ENCODE measurements around the gene TNFRSF17. TPM values are rescaled to one million over a fixed set of nuclear protein-coding genes. Genes with fewer than 3 reads are reported as not detected.
A peak's percentile ranks its signal among the peaks of the same experiment; 100 is the strongest.

Gene TNFRSF17
- total and polyA plus RNA-seq, 5 donors = 0.38 TPM; not detected in 4

DNA sequence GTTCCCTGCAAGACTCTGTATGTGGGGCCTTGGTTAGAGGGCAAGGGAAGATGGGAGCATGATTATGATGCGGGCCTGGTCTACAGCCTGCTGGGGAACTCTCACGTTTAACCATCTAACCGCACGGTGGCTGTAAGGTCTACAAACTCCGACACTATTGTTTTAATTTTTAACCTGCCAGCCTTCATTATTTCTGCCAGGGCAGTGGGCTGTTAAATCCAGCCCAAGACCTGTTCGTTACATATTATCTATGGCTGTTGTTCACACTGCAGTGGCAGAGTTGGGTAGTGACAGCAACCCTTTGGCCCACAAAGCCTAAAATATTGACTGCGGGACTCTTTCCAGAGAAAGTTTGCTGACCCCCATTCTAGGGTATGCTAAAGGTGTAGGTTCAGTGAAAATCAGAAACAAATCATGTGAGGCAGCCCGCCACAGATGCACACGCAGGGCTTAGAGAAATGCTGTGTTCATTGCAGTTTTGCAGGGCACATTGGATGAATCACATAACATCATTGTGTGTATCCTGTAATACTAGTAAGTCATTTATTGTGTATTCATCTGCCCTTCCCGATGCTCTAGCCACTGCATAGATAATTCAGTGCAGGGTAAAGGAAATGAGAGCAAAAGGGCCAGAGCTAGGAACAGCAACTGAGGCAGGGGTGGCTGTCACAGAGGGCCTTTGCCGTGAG lies 25.8 kb downstream of the TNFRSF17 start:
- H3K27me3 ChIP-seq (ENCODE audit: control insufficient read depth, insufficient read depth) = no peaks in the 10 kb centered on the region
- intact Hi-C loops (cut with DNase I) = no loop called here
- no peaks in the 10 kb centered on the region for H3K9me3 ChIP-seq (ENCODE audit: control insufficient read depth, low read length)
- no peak for ATAC-seq
- H3K4me3 ChIP-seq (ENCODE audit: low read length) = no peak overlapping the region
- no peak overlapping the region for H3K27ac ChIP-seq (ENCODE audit: low read length)
- 92% methylated on average over 11 of the region's 11 CpGs for WGBS
- H3K4me1 ChIP-seq (ENCODE audit: control insufficient read depth, insufficient read depth, low read length) = peaks cover 5% of the 10 kb centered on the region
- no peak for DNase-seq

- no peak overlapping the region for H3K4me3 ChIP-seq (ENCODE audit: low read length)
- intact Hi-C loops (cut with DNase I) = no loop called here
- peaks cover 5% of the 10 kb centered on the region for H3K4me1 ChIP-seq (ENCODE audit: control insufficient read depth, insufficient read depth, low read length)
- H3K9me3 ChIP-seq (ENCODE audit: control insufficient read depth, low read length) = no peaks in the 10 kb centered on the region
- WGBS = 88% methylated on average over 3 of the region's 3 CpGs
- H3K27ac ChIP-seq (ENCODE audit: low read length) = no peak overlapping the region
- DNase-seq (no peak), ATAC-seq (no peak)
- H3K27me3 ChIP-seq (ENCODE audit: control insufficient read depth, insufficient read depth) = no peaks in the 10 kb centered on the region
Measured at GRCh38 chr16:11992008-11992584, 27.1 kb downstream of the TNFRSF17 start.

DNA sequence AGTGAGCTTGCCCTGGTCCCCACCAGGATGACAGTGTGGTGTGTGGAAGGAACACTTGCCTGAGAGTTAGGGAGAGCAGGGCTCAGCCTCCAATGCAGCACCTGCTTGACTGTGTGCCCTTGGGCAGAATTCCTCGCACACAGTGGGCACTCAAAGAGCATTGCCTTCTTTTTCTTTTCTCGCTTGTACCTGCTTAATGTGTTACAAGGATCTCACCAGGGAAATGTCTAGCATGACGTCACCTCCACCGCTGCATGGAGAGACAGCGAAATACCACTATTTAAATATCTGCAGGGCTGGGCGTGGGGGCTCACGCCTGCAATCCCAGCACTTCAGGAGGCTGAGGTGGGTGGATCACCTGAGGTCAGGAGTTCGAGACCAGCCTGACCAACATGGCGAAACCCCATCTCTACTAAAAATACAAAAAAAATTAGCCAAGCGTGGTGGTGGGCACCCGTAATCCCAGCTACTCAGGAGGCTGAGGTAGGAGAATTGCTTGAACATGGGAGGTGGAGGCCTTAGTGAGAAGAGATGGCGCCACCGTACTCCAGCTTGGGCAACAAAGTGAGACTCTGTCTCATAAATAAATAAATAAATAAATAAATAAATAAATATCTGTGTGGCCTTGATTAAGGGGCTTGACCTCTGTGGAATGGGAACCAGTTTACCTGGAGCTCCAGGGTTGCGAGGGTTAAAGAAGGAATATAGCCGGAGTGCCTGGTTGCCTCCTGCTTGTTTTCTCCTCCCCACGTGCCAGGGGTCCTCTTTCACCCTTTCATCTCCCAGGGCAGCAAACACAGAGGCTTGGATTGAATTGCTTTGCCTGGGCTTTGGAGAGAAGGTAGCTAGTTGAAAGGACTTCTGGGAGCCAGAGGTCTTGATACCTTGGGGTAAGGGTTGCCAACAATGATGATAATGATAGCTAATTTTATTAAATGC lies 27.8 kb downstream of the TNFRSF17 start:
- ATAC-seq (no peak), DNase-seq (no peak)
- 94% methylated on average over 16 of the region's 16 CpGs for WGBS
- intact Hi-C loops (cut with DNase I) = no loop called here
- Histone ChIP-seq H3K4me1 (ENCODE audit: control insufficient read depth, insufficient read depth, low read length) (peaks cover 5% of the 10 kb centered on the region), H3K27me3 (ENCODE audit: control insufficient read depth, insufficient read depth) (no peaks in the 10 kb centered on the region), H3K27ac (ENCODE audit: low read length) (no peak overlapping the region), H3K9me3 (ENCODE audit: control insufficient read depth, low read length) (no peaks in the 10 kb centered on the region), H3K4me3 (ENCODE audit: low read length) (no peak overlapping the region)

GRCh38 chr16:11994143-11995119 lies 29.4 kb downstream of the TNFRSF17 start:
- peak overlapping the region; percentile 30 for H3K27ac ChIP-seq (ENCODE audit: low read length)
- DNase-seq (peak in 2 of 3 donors; percentile 34 to 62), ATAC-seq (peak; percentile 76 to 87)
- 72% methylated on average over 8 of the region's 8 CpGs for WGBS
- no peaks in the 10 kb centered on the region for H3K27me3 ChIP-seq (ENCODE audit: control insufficient read depth, insufficient read depth)
- H3K9me3 ChIP-seq (ENCODE audit: control insufficient read depth, low read length) = no peaks in the 10 kb centered on the region
- intact Hi-C loops (cut with DNase I) = no loop called here
- no peak overlapping the region for H3K4me3 ChIP-seq (ENCODE audit: low read length)
- H3K4me1 ChIP-seq (ENCODE audit: control insufficient read depth, insufficient read depth, low read length) = peaks cover 5% of the 10 kb centered on the region

GRCh38 chr16:11996433-11997330 lies 31.7 kb downstream of the TNFRSF17 start:
- Histone ChIP-seq H3K9me3 (ENCODE audit: control insufficient read depth, low read length) (no peaks in the 10 kb centered on the region), H3K27me3 (ENCODE audit: control insufficient read depth, insufficient read depth) (no peaks in the 10 kb centered on the region), H3K4me3 (ENCODE audit: low read length) (no peak overlapping the region), H3K4me1 (ENCODE audit: control insufficient read depth, insufficient read depth, low read length) (peaks cover 5% of the 10 kb centered on the region), H3K27ac (ENCODE audit: low read length) (no peak overlapping the region)
- ATAC-seq (no peak), DNase-seq (no peak)
- WGBS = 78% methylated on average over 9 of the region's 9 CpGs
- intact Hi-C loops (cut with DNase I) = no loop called here

DNA sequence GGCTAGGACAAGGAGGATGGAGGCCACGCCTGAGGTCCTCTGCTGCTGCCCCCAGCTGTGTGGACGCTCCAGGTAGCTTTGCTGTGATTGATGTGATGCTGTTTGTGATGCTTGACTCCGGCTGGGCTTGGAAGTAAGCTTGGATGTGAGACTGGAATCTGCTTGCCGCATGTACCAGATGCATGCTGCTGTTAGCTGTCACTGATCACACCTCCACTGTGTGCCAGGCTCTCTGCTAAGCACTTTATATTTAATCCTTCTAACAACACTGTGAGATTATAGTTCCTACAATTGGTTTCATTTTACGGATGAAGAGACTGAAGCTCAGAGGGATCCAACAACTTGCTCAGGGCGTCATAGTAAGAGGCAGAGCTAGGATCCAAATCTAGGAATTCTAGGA lies 35.0 kb downstream of the TNFRSF17 start:
- peak in 1 of 2 donors; percentile 32 for ATAC-seq
- intact Hi-C loops (cut with DNase I) = no loop called here
- no peaks in the 10 kb centered on the region for H3K9me3 ChIP-seq (ENCODE audit: control insufficient read depth, low read length)

GRCh38 chr16:12002447-12003006 lies 37.5 kb downstream of the TNFRSF17 start:
- DNase-seq = peak in 2 of 3 donors; percentile 26 to 51
- ATAC-seq = peak; percentile 60 to 92
- peak overlapping the region; percentile 12 for H3K4me3 ChIP-seq (ENCODE audit: low read length)
- intact Hi-C loops (cut with DNase I) = no loop called here
- no peaks in the 10 kb centered on the region for H3K9me3 ChIP-seq (ENCODE audit: control insufficient read depth, low read length)
- H3K4me1 ChIP-seq (ENCODE audit: control insufficient read depth, insufficient read depth, low read length) = no peaks in the 10 kb centered on the region
- whole genome bisulfite sequencing = 34% methylated on average over 11 of the region's 11 CpGs
- no peak overlapping the region for H3K27ac ChIP-seq (ENCODE audit: low read length)
- no peaks in the 10 kb centered on the region for H3K27me3 ChIP-seq (ENCODE audit: control insufficient read depth, insufficient read depth)

More for the DNA sequence above, 35.0 kb downstream of the TNFRSF17 start:
- DNase-seq = no peak
- H3K4me1 ChIP-seq (ENCODE audit: control insufficient read depth, insufficient read depth, low read length) = no peaks in the 10 kb centered on the region
- no peak overlapping the region for H3K27ac ChIP-seq (ENCODE audit: low read length)
- H3K27me3 ChIP-seq (ENCODE audit: control insufficient read depth, insufficient read depth) = no peaks in the 10 kb centered on the region
- H3K4me3 ChIP-seq (ENCODE audit: low read length) = no peak overlapping the region
- whole genome bisulfite sequencing = 76% methylated on average over 6 of the region's 6 CpGs

DNA sequence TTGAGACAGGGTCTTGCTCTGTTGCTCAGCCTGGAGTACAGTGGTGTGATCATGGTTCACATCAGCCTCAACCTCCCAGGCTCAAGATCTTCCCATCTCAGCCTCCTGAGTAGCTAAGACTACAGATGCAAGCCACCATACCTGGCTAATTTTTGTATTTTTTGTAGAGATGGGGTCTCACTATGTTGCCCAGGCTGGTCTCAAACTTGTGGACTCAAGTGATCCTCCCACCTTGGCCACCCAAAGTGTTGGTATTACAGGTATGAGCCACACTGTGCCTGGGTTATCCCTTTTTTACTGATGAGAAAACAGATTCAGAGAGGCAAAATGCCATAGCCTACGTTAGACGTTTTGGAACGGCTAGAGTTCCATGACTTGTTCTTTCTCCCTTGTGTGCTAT lies 41.6 kb downstream of the TNFRSF17 start:
- no peak for DNase-seq
- no peak for ATAC-seq
- Histone ChIP-seq H3K4me1 (ENCODE audit: control insufficient read depth, insufficient read depth, low read length) (no peaks in the 10 kb centered on the region), H3K4me3 (ENCODE audit: low read length) (no peak overlapping the region), H3K27ac (ENCODE audit: low read length) (no peak overlapping the region), H3K27me3 (ENCODE audit: control insufficient read depth, insufficient read depth) (no peaks in the 10 kb centered on the region), H3K9me3 (ENCODE audit: control insufficient read depth, low read length) (no peaks in the 10 kb centered on the region)
- 91% methylated on average over 3 of the region's 3 CpGs for WGBS
- intact Hi-C loops (cut with DNase I) = no loop called here

- Histone ChIP-seq H3K27me3 (ENCODE audit: control insufficient read depth, insufficient read depth) (no peaks in the 10 kb centered on the region), H3K4me1 (ENCODE audit: control insufficient read depth, insufficient read depth, low read length) (no peaks in the 10 kb centered on the region), H3K27ac (ENCODE audit: low read length) (no peak overlapping the region), H3K9me3 (ENCODE audit: control insufficient read depth, low read length) (no peaks in the 10 kb centered on the region), H3K4me3 (ENCODE audit: low read length) (no peak overlapping the region)
- DNase-seq (no peak), ATAC-seq (no peak)
- WGBS = 82% methylated on average over 7 of the region's 7 CpGs
- intact Hi-C loops (cut with DNase I) = no loop called here
Measured at GRCh38 chr16:12009462-12009861, 44.5 kb downstream of the TNFRSF17 start.

All from right cardiac atrium (tissue), 5 donors.